Liver (tissue), 9 donors: ENCODE measurements around the gene ZBTB4. TPM values are rescaled to one million over a fixed set of nuclear protein-coding genes. Genes with fewer than 3 reads are reported as not detected.

Source experiments
- DNase-seq: peaks from one replicate; pipeline ENCODE4 v3.0.0-alpha.2; 2017; ENCODE audit warnings: low spot score
- H3K27ac ChIP-seq, 2 donors: one replicate each; pipeline ENCODE4 v1.7.0; 2013; ENCODE audit warnings: inconsistent platforms in 2 of 2, low read length in 2 of 2, control low read depth in 1 of 2, low read depth in 1 of 2, mild to moderate bottlenecking in 1 of 2
- H3K27me3 ChIP-seq, 4 donors: one replicate each; pipeline versions ENCODE4 v1.6.1 to v1.7.0; 2013; ENCODE audit warnings: low read length in 3 of 4, inconsistent platforms in 1 of 4, mild to moderate bottlenecking in 1 of 4, moderate library complexity in 1 of 4; ENCODE audit not compliant: control insufficient read depth in 4 of 4, insufficient read depth in 4 of 4
- H3K36me3 ChIP-seq, 4 donors: one replicate each; pipeline versions ENCODE4 v1.6.1 to v1.7.0; 2013; ENCODE audit warnings: low read length in 3 of 4, mild to moderate bottlenecking in 3 of 4, low read depth in 1 of 4, moderate library complexity in 1 of 4; ENCODE audit not compliant: control insufficient read depth in 4 of 4, insufficient read depth in 3 of 4
- H3K4me1 ChIP-seq, 4 donors: one replicate each; pipeline versions ENCODE4 v1.6.1 to v1.7.0; 2013; ENCODE audit warnings: low read length in 3 of 4, mild to moderate bottlenecking in 3 of 4, moderate library complexity in 1 of 4; ENCODE audit not compliant: control insufficient read depth in 4 of 4, insufficient read depth in 4 of 4
- H3K4me3 ChIP-seq, 3 donors: one replicate each; pipeline versions ENCODE4 v1.6.1 to v1.7.0; 2013; ENCODE audit warnings: low read length in 3 of 3, control low read depth in 1 of 3, low read depth in 1 of 3, mild to moderate bottlenecking in 1 of 3
- H3K9ac ChIP-seq, 2 donors: one replicate each; pipeline ENCODE4 v1.7.0; 2013; ENCODE audit warnings: low read length in 2 of 2, mild to moderate bottlenecking in 2 of 2, moderate library complexity in 2 of 2, control low read depth in 1 of 2, low read depth in 1 of 2
- H3K9me3 ChIP-seq, 4 donors: one replicate each; pipeline versions ENCODE4 v1.6.1 to v1.7.0; 2013; ENCODE audit warnings: low read length in 3 of 4; ENCODE audit not compliant: control insufficient read depth in 4 of 4
- ATF3 ChIP-seq: IDR thresholded peaks from 2 replicates; pipeline ENCODE4 v1.6.1; 2016; ENCODE audit warnings: antibody characterized with exemption
- CTCF ChIP-seq: fragments of 150-350 bp; IDR thresholded peaks from 2 replicates; pipeline ENCODE4 v1.5.1; 2017; ENCODE audit warnings: improper control_type of control experiment, low read depth, low read length; ENCODE audit not compliant: missing input control
- EGR1 ChIP-seq, 2 donors: IDR thresholded peaks; 2 replicates each; pipeline ENCODE4 v1.6.1; 2016 to 2018; ENCODE audit warnings: antibody characterized with exemption in 2 of 2, low read depth in 2 of 2
- FOXA1 ChIP-seq: IDR thresholded peaks from 2 replicates; pipeline ENCODE4 v1.6.1; 2016; ENCODE audit warnings: antibody characterized with exemption
- FOXA2 ChIP-seq: IDR thresholded peaks from 2 replicates; pipeline ENCODE4 v1.6.1; 2016; ENCODE audit warnings: antibody characterized with exemption
- GABPA ChIP-seq, 2 donors: IDR thresholded peaks in 1 of 2; conservative IDR thresholded peaks in 1 of 2; 2 replicates each; pipeline ENCODE4 v1.6.1; 2016; ENCODE audit warnings: antibody characterized with exemption in 2 of 2, mild to moderate bottlenecking in 1 of 2, moderate library complexity in 1 of 2
- HNF4G ChIP-seq: IDR thresholded peaks from 2 replicates; pipeline ENCODE4 v1.6.1; 2016; ENCODE audit warnings: antibody characterized with exemption
- JUND ChIP-seq, 2 donors: IDR thresholded peaks; 2 replicates each; pipeline ENCODE4 v1.6.1; 2016; ENCODE audit warnings: antibody characterized with exemption in 2 of 2
- NR2F2 ChIP-seq: IDR thresholded peaks from 2 replicates; pipeline ENCODE4 v1.6.1; 2016; ENCODE audit warnings: antibody characterized with exemption
- RAD21 ChIP-seq, 2 donors: IDR thresholded peaks; 2 replicates each; pipeline ENCODE4 v1.6.1; 2016; ENCODE audit warnings: antibody characterized with exemption in 2 of 2, mild to moderate bottlenecking in 2 of 2
- REST ChIP-seq: IDR thresholded peaks from 2 replicates; pipeline ENCODE4 v1.6.1; 2016; ENCODE audit warnings: antibody characterized with exemption, mild to moderate bottlenecking
- RXRA ChIP-seq, 2 donors: IDR thresholded peaks; 2 replicates each; pipeline ENCODE4 v1.6.1; 2017 to 2018; ENCODE audit warnings: antibody characterized with exemption in 2 of 2, mild to moderate bottlenecking in 1 of 2
- SP1 ChIP-seq: IDR thresholded peaks from 2 replicates; pipeline ENCODE4 v1.6.1; 2018; ENCODE audit warnings: antibody characterized with exemption, mild to moderate bottlenecking
- YY1 ChIP-seq: IDR thresholded peaks from 2 replicates; pipeline ENCODE4 v1.6.1; 2016; ENCODE audit warnings: antibody characterized with exemption, mild to moderate bottlenecking
- WGBS: extraction: QIAGEN DNeasy Blood & Tissue Kit; methylation state at CpG from one replicate; pipeline ENCODE4 v1.1.7; 2013; 5-methylcytosine and 5-hydroxymethylcytosine counted together
- polyA plus RNA-seq, 2 donors: library from polyadenylated mRNA; stranded (reverse) in 1 of 2; unstranded in 1 of 2; fragments of 200-250 nt in 1 of 2; fragments of >200 nt in 1 of 2; fragmentation: Nextera tagmentation in 1 of 2; extraction: Ambion mirVana in 1 of 2; gene quantifications; one replicate each; pipeline versions ENCODE4 v1.2.1 to v1.2.3, GENCODE V29; 2013 to 2015
- total RNA-seq, 2 donors: library from RNA; depleted of rRNA; stranded (reverse); fragments of >200 nt; gene quantifications; one replicate each; pipeline ENCODE4 v1.2.3, GENCODE V29; 2014
- TF ChIP-seq, protein P1 (sequence below): IDR thresholded peaks from 2 replicates; pipeline ENCODE4 v1.6.1; 2016; ENCODE audit warnings: antibody characterized with exemption
- TF ChIP-seq, protein P2 (sequence below): IDR thresholded peaks from 2 replicates; pipeline ENCODE4 v1.6.1; 2016; ENCODE audit warnings: antibody characterized with exemption
- donor health status: healthy.
- donor health status: healthy.
- donor health status: healthy.
- donor health status: healthy.
- donor health status: healthy.

The ZBTB4 gene
- total and polyA plus RNA-seq, 4 donors, result 1.5 to 6.0 (median 5.1) TPM

DNA sequence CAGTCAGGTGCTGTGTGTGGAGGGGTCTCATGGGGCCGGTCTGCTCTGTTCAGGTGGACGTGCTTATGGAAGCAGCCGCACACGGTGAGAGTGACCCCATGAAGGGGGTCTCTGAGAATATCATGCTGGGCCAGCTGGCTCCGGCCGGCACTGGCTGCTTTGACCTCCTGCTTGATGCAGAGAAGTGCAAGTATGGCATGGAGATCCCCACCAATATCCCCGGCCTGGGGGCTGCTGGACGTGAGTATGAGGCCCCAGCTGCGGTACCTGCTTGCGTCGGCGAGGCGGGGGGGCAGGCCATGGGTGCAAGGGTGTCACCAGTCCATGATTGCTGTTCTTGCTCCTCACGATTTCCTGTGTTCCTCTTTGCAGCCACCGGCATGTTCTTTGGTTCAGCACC, 32.7 kb upstream of the ZBTB4 start (continued):
- TF ChIP-seq, protein P1, sequence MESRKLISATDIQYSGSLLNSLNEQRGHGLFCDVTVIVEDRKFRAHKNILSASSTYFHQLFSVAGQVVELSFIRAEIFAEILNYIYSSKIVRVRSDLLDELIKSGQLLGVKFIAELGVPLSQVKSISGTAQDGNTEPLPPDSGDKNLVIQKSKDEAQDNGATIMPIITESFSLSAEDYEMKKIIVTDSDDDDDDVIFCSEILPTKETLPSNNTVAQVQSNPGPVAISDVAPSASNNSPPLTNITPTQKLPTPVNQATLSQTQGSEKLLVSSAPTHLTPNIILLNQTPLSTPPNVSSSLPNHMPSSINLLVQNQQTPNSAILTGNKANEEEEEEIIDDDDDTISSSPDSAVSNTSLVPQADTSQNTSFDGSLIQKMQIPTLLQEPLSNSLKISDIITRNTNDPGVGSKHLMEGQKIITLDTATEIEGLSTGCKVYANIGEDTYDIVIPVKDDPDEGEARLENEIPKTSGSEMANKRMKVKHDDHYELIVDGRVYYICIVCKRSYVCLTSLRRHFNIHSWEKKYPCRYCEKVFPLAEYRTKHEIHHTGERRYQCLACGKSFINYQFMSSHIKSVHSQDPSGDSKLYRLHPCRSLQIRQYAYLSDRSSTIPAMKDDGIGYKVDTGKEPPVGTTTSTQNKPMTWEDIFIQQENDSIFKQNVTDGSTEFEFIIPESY, result no peak
- TF ChIP-seq YY1 (no peak), FOXA1 (no peak)

DNA sequence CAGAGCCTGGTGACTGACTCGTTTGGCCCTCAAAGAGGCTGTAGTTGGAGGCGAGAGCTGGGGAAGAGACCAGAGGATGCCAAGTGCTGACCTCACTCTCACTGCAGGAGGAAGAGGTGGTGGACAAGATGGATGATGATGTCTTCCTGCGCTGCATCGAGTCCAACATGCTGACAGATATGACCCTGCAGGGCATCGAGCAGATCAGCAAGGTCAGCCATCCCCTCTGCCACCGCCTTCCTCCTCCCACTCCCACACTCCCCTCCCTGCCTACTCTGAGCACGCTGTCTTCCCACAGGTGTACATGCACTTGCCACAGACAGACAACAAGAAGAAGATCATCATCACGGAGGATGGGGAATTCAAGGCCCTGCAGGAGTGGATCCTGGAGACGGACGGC, 31.7 kb upstream of the ZBTB4 start:
- Histone ChIP-seq H3K36me3 (peaks cover 14 to 76% (median 58%) of the 10 kb centered on the region in 4 donors), H3K4me3 (no peak overlapping the region), H3K27me3 (no peaks in the 10 kb centered on the region), H3K4me1 (peaks cover 0 to 5% (median 1%) of the 10 kb centered on the region in 4 donors), H3K9ac (no peak overlapping the region), H3K9me3 (no peaks in the 10 kb centered on the region), H3K27ac (no peak overlapping the region)
- TF ChIP-seq EGR1 (IDR thresholded peaks at IDR 0.05; ENCODE audit: low read depth in 2 of 2) (no peak), RXRA (IDR thresholded peaks at IDR 0.05) (no peak), NR2F2 (no peak), YY1 (no peak), FOXA2 (no peak), REST (no peak), CTCF (no peak), GABPA (IDR thresholded peaks at IDR 0.05 in 1 of 2, conservative IDR thresholded peaks at IDR 0.05 in 1 of 2) (no peak), RAD21 (IDR thresholded peaks at IDR 0.05) (no peak)
- TF ChIP-seq, protein P1, result no peak
- WGBS, result 82% methylated on average over 10 of the region's 10 CpGs
- no peak for DNase-seq

DNA sequence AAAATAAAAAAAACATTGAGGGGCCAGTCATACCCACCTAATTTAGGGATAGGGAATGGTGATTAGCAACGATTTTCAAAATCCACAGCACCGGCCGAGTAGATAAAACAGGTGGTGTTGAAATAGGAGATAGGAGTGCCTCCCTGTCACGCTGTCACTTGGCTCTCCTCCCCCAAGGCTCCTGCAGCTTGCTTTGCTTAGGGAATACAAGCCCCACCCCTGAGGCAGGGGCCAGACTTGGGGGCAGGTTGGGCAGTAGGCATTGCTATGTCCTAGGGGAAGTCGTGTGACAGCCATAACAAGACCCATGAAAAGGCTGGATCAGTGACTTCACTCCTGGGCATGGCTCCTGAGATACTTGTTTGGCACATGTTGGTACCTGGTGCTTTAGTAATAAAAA, 30.5 kb upstream of the ZBTB4 start:
- Histone ChIP-seq H3K27me3 (no peaks in the 10 kb centered on the region), H3K9me3 (no peaks in the 10 kb centered on the region), H3K9ac (no peak overlapping the region), H3K36me3 (peaks cover 14 to 86% (median 65%) of the 10 kb centered on the region in 4 donors), H3K4me1 (peaks cover 0 to 1% (median 0%) of the 10 kb centered on the region in 4 donors), H3K4me3 (no peak overlapping the region), H3K27ac (no peak overlapping the region)
- DNase-seq, result no peak
- WGBS, result 77% methylated on average over 5 of the region's 5 CpGs
- TF ChIP-seq, protein P2, sequence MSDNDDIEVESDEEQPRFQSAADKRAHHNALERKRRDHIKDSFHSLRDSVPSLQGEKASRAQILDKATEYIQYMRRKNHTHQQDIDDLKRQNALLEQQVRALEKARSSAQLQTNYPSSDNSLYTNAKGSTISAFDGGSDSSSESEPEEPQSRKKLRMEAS, result no peak
- no peak for TF ChIP-seq HNF4G
- TF ChIP-seq YY1, result no peak
- no peak for TF ChIP-seq ATF3
- TF ChIP-seq REST, result no peak
- TF ChIP-seq FOXA1, result no peak
- no peak for TF ChIP-seq GABPA (IDR thresholded peaks at IDR 0.05 in 1 of 2, conservative IDR thresholded peaks at IDR 0.05 in 1 of 2)
- no peak for TF ChIP-seq JUND (IDR thresholded peaks at IDR 0.05)
- TF ChIP-seq SP1, result no peak
- TF ChIP-seq EGR1 (IDR thresholded peaks at IDR 0.05; ENCODE audit: low read depth in 2 of 2), result no peak
- TF ChIP-seq RXRA (IDR thresholded peaks at IDR 0.05), result no peak
